NCI-H82 treated with DMSO at 0.1 percent for 48 hours (cell line): Measurements from ENCODE around the gene MPHOSPH9.
"Not testable (repeated sequence)": the region's sequence is repeated elsewhere in the genome, so short reads cannot be mapped to it uniquely, and the experiment has no call there.

Experiments used
- DNase-seq: peaks from one replicate; lab custom pipeline; 2025; ENCODE audit not compliant: unreplicated experiment; lab: John Stamatoyannopoulos, UW

MPHOSPH9 gene

DNA sequence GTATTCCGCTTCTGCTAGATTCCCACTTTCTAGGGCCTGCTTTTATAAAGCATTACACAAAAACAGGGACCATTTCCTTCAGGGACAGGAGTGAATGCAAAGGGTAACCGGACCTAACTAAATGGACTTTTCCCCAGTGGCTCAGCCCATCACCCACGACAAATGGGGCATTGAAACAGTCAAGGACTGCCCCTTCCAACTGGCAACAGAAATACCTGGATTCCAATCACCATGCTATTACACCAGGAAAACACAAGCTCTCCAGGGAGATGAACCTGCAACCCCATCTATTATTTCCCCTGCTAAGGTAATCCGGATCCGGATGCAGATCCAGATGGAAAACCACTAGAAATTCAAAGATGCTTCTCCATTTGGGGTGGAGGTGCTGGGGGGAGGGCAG is 1.0 kb downstream of the MPHOSPH9 start:
- DNase-seq = no peak

DNA sequence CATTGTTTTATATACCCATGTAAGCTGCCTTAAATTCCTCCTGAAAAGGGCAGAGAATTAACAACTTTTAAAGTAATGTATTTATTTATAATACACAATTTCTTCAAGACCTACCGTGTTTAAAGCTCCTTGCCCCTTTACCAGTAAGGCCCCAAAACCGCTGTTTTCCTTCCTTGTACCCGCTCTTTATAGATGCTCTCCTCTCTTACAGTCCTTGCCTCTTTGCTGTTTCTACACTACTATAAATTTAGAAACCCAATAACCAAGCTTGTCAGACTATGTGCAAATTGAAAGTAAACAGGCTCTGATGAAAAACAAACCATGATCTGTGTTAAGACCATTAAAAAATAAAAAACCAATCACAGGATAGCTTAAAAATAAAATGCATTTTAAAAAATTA is 3.9 kb downstream of the MPHOSPH9 start:
- DNase-seq = no peak

DNA sequence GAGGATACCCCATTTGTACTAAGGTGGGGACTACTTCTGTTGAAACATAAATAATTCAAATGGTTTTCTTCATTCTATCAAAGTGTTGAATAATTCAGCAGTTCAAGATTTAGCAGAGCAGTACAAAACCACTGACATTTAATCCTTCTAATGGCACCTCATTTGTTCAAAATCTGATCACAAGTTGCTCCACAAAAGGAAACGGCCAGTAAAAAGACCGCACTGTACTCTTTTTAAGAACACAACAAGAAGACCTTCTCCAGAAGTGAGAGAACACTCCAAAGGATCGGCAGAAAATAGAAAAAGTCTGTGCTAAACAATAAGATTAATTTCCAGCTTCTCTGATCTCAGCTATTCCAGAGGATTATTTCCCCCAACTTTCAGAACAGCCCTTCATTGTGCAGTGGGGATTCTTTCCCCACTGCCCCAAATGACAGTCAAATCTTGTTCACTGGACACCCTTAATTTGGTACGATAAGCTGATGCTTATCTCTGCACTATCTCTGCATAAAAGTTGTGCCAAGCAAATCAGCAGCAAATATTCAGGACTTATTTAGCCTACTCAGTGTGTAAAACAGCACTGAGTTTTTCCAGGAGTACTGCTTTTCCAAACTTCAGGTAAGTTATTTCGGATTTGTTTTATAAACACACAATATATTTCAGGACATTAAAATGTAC is 5.2 kb downstream of the MPHOSPH9 start:
- DNase-seq = no peak

DNA sequence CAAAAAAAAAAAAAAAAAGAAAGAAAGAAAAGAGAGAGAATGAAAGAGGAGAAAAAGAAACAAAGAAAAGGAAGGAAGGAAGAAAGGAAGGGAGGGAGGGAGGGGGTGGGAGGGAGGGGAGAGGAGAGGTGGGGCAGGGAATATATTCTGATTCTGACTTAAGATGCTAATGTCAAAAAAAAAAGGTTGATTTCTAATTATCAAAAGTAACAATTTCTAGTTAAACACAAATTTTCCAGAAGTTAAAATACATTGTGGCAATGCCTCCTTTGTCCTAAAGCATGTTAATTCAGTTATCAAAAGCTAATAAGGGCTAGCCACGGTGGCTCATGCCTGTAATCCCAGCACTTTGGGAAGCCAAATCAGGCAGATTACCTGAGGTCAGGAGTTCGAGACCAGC is 7.5 kb downstream of the MPHOSPH9 start:
- no peak for DNase-seq

DNA sequence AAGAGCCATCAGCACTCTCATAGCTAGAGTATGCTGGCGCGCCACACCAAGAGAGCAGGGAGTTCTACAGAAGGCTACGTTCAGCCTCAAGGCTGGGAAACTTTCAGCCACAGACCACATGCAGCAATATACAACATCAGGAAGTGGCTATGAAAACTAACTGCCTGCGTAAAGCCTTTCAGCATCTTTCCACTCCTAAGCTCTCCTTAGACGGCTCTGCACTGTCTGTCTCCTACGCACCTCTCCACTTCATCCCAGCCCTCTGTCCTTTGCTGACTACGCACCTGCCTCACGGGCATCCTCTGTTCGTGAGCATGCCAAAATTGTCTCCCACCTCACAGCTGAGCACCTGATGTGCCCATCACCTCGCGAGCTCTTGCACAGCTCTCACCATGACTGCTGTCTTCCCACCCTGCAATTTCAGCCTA is 9.7 kb downstream of the MPHOSPH9 start:
- no peak for DNase-seq

DNA sequence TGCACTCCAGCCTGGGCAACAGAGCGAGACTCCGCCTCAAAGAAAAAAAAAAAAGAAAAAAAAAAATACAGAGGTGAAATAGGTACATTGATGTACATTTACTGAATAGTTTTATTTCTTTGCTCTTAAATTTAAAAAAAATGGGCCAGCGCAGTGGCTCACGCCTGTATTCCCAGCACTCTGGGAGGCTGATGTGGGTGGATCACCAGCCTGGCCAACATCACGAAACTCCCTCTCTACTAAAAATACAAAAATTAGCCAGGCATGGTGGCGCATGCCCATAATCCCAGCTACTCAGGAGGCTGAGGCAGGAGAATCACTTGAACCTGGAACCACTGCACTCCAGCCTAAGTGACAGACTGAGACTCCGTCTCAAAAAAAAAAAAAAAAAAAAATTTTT is 25.1 kb downstream of the MPHOSPH9 start:
- DNase-seq = not testable (repeated sequence)

DNA sequence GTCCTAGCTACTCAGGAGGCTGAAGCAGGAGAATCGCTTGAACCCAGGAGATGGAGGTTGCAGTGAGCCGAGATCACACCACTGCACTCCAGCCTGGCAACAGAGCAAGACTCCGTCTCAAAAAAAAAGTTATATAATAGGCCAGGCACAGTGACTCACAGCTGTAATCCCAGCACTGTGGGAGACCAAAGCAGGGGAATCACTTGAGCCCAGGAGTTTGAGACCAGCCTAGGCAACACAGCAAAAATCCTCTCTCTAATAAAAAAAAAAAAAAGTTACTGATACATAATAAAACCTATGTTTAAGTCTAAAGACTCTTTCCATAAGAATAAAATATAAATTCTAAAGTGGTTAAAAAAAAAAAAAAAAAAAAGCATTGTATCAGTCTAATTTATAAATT is 26.1 kb downstream of the MPHOSPH9 start:
- not testable (repeated sequence) for DNase-seq

DNA sequence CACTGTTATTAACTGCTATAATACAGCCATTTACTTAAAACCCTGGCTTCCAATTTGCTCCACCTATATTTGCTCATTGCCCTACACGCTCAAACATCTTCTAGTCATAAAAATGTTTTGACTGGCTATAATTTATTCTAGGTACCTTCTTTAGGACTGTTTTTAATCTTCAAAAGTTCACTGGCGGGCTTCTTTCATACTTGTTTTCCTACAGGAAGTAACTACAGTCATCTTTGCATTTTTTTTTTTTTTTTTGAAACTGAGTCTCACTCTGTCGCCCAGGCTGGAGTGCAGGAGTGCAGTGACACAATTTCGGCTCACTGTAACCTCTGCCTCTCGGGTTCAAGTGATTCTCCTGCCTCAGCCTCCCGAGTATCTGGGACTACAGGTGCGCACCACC is 32.5 kb downstream of the MPHOSPH9 start:
- no peak for DNase-seq

DNA sequence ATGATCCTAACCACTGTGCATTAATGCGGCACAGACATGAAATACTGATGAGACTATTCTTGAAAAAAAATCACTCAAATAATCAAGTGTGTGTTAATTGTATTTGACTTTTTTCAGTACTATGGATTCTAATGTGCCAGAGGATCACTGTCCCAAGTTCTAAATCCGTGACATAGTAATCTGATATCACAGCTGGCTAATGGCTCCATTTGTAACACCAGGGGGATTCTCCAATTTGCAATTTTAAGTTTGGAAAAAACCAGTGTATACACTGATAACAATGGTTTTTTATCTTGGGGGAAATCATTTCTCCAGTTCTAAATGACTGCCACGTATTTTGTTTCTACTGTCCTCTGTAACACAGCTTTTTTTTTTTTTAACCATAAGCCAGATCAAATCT is 33.0 kb downstream of the MPHOSPH9 start:
- no peak for DNase-seq

DNA sequence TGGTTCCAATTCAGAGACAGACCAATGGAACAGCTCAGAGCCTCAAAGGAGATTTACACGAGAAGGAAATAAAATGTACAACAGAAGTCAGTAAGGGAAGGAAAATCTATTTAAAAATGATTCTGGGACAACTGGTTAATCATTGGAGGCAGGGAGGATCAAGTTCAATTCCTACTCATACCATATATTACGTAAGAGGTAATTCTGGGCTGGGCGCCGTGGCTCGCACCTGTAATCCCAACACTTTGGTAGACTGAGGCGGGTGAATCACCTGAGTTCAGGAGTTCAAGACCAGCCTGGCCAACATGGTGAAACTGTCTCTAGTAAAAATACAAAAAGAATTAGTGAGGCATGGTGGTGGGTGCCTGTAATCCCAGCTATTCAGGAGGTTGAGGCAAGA is 45.3 kb downstream of the MPHOSPH9 start:
- DNase-seq = no peak

DNA sequence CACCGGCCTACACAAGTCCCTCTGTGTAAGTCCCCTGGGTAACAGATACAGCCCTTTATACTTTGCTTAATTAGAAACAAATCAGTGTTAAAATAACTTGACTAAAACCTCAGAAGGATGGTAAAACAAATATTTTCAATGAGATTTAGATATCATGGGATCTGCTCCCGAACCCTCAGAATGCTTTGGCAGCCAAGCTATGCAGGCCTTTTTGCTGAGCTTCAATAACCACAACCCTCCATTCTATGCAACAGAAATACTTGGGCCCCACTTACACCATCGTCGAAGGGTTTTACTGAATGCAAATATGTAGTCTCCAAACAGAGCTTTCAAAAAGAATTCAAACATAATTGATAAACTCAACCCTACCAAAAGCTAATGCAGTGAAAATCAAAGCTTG is 52.8 kb downstream of the MPHOSPH9 start:
- no peak for DNase-seq

DNA sequence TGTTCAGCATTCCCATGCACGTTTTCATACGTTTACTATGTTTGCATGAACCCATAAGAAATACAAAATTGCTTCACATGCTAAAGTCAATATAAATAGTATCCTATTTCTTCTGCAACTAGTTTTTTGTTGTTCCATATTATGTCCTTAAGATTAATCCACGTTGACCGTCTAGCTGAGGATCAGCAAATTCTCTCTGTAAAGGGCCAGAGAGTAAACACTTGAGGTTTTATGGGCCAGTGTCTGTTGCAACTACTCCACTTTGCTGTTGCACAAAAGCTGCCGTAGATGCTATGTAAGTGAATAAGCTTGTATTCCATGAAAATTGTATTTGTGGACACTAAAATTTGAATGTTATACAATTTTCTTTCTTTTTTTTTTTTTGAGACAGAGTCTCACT is 61.0 kb downstream of the MPHOSPH9 start:
- no peak for DNase-seq

DNA sequence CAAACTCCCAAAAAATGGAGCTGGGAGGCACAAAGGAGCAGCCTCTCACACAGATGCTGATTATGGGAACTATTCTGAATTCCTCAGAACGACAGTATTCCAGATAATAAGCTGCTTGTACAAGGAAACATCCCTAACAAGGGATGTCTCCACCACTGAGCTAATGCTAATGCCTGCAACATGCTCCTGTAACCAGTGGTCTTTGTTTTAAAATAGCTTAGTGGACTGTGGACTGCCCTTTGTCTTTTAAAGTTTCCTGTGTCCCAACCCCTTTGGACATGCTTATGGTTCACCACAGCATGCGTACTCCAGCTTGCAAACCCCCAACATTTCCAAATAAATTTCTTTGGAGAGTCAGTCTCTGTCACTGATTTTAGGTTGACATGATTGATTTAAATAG is 65.6 kb downstream of the MPHOSPH9 start:
- DNase-seq = no peak

DNA sequence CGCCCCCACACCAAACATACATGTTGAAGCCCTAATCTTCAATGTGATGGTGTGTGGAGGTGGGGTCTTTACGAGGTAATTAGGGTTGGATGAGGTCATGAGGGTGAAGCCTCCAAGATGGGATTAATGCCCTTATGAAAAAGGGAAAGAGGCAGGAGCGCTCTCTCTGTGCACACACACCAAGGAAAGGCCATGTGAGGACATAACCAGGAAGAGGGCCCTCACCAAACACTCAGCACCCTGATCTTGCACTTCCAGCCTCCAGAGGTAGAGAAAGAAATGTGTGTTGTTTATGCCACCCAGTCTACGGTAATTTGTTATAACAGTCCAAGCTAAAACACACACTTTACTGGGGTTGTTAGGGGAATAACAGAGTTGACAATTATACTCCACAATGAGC is 67.4 kb downstream of the MPHOSPH9 start:
- DNase-seq = no peak

DNA sequence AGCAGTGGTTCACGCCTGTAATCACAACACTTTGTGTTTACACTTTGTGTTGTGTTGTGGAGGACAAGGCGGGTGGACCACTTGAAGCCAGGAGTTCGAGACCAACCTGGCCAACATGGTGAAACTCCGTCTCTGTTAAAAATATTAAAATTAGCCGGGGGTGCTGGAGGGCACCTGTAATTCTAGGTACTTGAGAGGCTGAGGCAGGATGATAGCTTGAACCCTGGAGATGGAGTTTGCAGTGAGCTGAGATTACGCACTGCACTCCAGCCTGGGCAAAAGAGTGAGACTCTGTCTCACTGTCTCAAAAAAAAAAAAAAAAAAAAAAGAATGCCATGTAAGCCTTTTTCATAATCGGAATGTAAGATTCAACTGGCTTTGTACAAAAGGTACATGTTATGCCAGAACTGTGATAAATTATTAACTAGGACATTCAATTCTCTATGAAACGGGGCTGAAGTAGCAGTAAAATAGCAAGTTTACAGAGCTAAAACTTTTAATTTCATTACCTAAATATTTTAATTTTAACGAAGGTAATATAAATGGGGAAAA is 68.2 kb downstream of the MPHOSPH9 start:
- no peak for DNase-seq

DNA sequence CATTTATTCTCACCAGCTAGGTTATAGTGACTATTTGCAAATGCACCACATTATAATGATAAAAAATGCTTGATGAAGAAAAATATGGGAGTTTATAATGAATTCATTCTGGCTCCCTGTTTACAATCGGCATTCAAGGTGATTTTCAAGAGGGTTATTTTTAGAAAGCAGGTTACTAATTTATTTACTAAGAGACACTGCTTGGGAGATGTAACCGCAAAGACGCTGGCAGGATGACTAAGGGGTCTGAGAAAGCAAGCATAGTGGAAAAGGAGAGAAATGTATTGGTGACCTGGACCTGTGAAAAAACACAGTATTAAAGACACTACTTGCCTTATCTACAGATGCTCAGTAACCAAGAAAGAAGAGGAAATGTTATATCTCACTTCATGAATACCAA is 68.7 kb downstream of the MPHOSPH9 start:
- no peak for DNase-seq

DNA sequence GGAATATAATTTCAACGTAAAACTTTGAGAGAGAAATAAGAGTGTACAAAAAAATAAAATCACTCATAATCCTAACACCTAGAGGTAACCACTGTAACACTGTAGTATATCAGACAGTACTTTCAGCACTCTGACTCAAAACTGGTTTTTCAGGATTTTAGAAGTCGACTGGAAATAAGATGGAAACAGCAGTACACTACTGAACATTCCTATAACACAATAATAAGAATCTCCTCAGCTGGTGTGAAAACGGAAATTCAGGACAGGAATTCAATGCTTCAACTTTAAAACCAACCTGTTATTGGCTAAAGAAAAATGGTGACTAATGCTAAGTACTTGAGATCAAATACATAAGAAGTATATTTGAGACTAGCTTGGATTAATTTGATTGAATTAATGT is 69.7 kb downstream of the MPHOSPH9 start:
- no peak for DNase-seq

DNA sequence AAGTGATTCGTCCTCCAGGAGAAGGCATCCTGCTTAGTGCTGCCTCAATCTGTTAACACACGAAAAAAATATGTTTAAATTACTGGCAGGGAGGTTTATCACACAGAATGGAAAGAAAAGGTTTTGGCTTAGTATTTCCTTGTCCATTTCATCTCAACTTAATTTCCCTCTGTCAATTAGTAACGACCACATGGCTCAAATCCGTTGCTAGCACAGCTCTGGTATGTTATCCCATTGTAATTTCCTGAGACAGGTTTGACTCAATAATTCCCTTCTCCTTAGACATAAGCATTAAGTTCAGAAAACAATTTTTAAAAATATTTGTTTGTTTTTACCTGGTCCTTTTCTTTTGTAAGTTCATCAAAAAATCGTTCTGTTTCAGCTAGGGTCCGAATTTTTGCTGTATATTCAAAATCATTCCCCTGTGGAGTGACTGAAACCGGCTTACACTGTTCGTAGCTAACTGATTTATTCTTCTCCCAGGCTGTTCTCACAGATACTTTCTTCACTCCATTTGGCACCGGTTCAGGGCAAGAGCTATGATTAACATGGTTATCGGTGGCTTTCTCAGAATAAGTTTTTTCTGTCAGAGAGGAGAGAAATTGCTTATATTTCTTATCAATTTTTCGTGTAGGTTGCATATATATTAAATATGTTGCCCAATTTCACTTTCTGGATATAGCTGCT is 72.0 kb downstream of the MPHOSPH9 start:
- no peak for DNase-seq

DNA sequence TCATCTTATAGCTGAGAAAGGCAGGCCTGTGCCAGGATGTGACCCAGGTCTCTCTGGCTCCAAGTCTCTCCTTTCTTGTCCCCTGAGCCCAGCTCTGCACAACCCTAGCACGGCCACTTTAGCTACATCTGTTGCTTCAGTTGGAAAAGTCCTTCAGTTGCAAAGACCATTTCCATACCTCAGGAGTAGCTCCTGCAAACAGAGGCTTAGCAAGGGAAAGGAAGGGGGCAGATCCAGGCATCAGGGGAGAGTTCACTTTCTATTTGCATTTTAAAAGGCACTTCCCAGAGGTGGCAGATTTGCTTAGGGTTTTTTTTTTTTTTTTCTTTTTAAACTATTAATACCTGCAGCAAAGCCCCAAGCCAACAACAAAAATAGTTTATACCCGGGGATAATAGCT is 79.0 kb downstream of the MPHOSPH9 start:
- DNase-seq = no peak

DNA sequence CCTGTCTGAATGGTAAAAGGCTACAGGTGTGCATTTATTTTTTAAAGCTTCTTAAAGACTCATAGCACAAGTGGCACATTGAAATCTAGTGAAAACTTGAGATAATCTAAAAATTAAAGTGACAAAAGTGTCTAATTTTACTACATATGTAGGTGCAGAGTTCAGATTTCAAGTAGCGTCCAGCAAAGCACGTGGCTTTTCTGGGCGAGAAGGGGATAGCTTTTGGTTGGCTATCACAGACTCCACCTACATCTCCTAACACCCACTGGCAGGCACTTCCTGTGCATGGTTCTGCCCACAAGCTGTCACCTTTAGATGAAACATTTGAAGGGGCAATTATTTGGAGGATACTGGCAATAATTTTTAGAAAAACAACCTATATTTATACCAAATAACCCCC is 80.1 kb downstream of the MPHOSPH9 start:
- no peak for DNase-seq

DNA sequence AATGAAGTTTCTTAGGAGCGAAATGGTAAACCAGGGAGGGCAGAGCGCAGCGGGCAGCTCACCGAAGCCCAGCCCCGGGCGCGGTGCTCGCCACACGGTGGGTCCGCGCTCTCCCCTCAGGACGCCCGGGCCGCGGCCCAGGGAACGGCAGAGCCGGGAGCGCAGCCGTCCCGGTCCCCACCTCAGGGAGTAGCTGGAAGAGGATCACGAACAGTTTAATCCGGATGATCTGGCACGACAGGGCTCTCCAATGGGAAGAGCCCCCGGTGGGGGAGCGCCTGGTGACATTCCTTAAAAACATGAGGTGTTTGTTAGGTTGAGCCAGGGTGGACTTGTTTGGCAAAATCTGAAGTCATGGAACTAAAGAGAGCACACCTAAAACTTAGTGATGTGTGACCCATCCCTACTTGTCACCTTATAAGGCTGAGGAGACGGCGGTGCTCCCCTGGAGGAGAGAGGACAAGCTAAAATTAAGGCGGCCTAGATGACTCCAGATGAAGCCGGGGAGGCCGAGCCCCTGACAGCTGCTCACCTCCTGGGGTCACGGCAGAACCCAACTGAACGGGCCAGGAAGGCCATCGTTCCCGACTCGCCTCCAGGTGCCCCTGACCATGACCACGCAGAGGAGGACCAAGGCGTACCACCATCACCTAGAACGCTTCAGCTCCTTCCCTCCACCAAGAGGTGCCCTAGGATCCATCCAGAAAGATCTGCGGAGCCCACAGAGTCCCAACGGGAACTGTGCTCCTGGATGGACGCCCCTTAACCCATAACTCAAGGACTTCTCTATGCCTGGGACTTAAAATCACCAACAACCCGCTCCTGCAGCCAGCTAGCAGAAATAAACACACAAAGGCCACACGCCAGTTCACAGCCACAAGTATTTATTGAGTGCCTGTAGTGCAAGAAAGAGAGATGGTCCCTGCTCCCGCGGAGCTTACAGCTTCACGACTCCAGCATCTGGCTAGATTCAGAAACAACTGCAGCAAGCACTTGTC is 81.2 kb downstream of the MPHOSPH9 start:
- DNase-seq = peak; percentile 73
